ENCODE measurements around the gene B4GALNT2. TPM values are rescaled to one million over a fixed set of nuclear protein-coding genes. Genes with fewer than 3 reads are reported as not detected.

B4GALNT2 gene
- polyA plus RNA-seq, 2 of the 4 experiments (the other 2 are of a cell fraction): 0.36 to 0.49 TPM

DNA sequence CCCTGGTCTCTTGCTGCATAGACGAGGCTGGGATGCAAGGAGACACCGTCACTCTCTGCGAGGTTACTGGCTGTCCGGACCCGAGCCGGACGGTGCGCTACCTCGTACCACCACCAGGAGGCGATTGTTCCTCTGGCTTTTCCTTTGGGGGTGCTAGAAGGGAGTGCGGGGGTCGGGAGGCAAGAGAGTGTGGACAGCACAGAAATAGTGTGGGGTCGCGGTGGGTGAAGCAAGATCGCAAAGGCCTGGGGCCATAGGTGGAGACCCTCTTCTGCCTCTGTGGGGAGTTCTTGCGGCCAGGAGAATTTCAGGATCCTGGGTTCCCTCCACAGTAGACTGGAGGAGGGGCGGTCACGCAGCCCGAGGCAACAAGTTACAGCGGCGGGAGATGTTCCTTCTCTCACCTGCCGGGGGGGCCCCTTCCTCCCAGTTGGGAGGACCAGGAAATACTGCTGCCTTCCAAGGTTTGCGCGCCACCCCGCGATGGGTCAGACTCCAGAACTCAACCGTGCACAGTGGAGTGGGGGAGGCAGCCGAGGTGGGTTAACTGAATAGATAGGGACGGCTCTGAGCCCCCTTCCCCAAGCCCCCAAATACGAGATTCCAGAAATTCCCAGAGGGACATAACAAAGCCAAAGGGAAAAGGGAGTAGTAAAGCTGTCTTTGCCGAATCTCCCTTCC is 91.1 kb downstream of the B4GALNT2 start:
- TF ChIP-seq, protein P1, sequence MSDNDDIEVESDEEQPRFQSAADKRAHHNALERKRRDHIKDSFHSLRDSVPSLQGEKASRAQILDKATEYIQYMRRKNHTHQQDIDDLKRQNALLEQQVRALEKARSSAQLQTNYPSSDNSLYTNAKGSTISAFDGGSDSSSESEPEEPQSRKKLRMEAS (IDR thresholded peaks at IDR 0.05): no peak
- no peak for TF ChIP-seq ZC3H11A (IDR thresholded peaks at IDR 0.05)
- no peak for TF ChIP-seq BHLHE40 (IDR thresholded peaks at IDR 0.05; ENCODE audit: low read depth, low read length)
- peak; percentile 51 to 56 for TF ChIP-seq RAD21 (conservative IDR thresholded peaks at IDR 0.05 in 1 of 2, IDR thresholded peaks at IDR 0.05 in 1 of 2)
- TF ChIP-seq RCOR1 (IDR thresholded peaks at IDR 0.05; ENCODE audit: low read depth, low read length): no peak
- TF ChIP-seq JUN (IDR thresholded peaks at IDR 0.05): no peak
- no peak for TF ChIP-seq NFE2L2 (conservative IDR thresholded peaks at IDR 0.05; ENCODE audit: low read length)
- TF ChIP-seq TFCP2L1 (CRISPR knock-in tag; IDR thresholded peaks at IDR 0.05): no peak
- no peak for TF ChIP-seq NPAS2 (CRISPR knock-in tag; IDR thresholded peaks at IDR 0.05; ENCODE audit: borderline replicate concordance)
- no peak for TF ChIP-seq FOSB (CRISPR knock-in tag; IDR thresholded peaks at IDR 0.05)
- no peak for TF ChIP-seq ZSCAN20 (CRISPR knock-in tag; IDR thresholded peaks at IDR 0.05)
- TF ChIP-seq SMC3 (IDR thresholded peaks at IDR 0.05): peak; percentile 69
- TF ChIP-seq ESRRA (IDR thresholded peaks at IDR 0.05; ENCODE audit: borderline replicate concordance, low read length): no peak
- TF ChIP-seq EHF (CRISPR knock-in tag; IDR thresholded peaks at IDR 0.05): no peak
- TF ChIP-seq, protein P2, sequence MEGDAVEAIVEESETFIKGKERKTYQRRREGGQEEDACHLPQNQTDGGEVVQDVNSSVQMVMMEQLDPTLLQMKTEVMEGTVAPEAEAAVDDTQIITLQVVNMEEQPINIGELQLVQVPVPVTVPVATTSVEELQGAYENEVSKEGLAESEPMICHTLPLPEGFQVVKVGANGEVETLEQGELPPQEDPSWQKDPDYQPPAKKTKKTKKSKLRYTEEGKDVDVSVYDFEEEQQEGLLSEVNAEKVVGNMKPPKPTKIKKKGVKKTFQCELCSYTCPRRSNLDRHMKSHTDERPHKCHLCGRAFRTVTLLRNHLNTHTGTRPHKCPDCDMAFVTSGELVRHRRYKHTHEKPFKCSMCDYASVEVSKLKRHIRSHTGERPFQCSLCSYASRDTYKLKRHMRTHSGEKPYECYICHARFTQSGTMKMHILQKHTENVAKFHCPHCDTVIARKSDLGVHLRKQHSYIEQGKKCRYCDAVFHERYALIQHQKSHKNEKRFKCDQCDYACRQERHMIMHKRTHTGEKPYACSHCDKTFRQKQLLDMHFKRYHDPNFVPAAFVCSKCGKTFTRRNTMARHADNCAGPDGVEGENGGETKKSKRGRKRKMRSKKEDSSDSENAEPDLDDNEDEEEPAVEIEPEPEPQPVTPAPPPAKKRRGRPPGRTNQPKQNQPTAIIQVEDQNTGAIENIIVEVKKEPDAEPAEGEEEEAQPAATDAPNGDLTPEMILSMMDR (IDR thresholded peaks at IDR 0.05): peak; percentile 74
- TF ChIP-seq HOXB5 (CRISPR knock-in tag; IDR thresholded peaks at IDR 0.05): no peak
- TF ChIP-seq, protein P3, sequence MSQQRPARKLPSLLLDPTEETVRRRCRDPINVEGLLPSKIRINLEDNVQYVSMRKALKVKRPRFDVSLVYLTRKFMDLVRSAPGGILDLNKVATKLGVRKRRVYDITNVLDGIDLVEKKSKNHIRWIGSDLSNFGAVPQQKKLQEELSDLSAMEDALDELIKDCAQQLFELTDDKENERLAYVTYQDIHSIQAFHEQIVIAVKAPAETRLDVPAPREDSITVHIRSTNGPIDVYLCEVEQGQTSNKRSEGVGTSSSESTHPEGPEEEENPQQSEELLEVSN (IDR thresholded peaks at IDR 0.05; ENCODE audit: borderline replicate concordance, low read depth): no peak
- TF ChIP-seq FOXS1 (CRISPR knock-in tag; IDR thresholded peaks at IDR 0.05): no peak
- TF ChIP-seq POLR2A (IDR thresholded peaks at IDR 0.05; ENCODE audit: low read length): no peak
- TF ChIP-seq, protein P4, sequence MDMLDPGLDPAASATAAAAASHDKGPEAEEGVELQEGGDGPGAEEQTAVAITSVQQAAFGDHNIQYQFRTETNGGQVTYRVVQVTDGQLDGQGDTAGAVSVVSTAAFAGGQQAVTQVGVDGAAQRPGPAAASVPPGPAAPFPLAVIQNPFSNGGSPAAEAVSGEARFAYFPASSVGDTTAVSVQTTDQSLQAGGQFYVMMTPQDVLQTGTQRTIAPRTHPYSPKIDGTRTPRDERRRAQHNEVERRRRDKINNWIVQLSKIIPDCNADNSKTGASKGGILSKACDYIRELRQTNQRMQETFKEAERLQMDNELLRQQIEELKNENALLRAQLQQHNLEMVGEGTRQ (IDR thresholded peaks at IDR 0.05): no peak
- no peak for TF ChIP-seq JUNB (IDR thresholded peaks at IDR 0.05)
- TF ChIP-seq MAFK (IDR thresholded peaks at IDR 0.05; ENCODE audit: partially characterized antibody): no peak
- TF ChIP-seq, protein P5, sequence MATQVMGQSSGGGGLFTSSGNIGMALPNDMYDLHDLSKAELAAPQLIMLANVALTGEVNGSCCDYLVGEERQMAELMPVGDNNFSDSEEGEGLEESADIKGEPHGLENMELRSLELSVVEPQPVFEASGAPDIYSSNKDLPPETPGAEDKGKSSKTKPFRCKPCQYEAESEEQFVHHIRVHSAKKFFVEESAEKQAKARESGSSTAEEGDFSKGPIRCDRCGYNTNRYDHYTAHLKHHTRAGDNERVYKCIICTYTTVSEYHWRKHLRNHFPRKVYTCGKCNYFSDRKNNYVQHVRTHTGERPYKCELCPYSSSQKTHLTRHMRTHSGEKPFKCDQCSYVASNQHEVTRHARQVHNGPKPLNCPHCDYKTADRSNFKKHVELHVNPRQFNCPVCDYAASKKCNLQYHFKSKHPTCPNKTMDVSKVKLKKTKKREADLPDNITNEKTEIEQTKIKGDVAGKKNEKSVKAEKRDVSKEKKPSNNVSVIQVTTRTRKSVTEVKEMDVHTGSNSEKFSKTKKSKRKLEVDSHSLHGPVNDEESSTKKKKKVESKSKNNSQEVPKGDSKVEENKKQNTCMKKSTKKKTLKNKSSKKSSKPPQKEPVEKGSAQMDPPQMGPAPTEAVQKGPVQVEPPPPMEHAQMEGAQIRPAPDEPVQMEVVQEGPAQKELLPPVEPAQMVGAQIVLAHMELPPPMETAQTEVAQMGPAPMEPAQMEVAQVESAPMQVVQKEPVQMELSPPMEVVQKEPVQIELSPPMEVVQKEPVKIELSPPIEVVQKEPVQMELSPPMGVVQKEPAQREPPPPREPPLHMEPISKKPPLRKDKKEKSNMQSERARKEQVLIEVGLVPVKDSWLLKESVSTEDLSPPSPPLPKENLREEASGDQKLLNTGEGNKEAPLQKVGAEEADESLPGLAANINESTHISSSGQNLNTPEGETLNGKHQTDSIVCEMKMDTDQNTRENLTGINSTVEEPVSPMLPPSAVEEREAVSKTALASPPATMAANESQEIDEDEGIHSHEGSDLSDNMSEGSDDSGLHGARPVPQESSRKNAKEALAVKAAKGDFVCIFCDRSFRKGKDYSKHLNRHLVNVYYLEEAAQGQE (IDR thresholded peaks at IDR 0.05): no peak
- no peak for TF ChIP-seq HEYL (CRISPR knock-in tag; IDR thresholded peaks at IDR 0.05)
- no peak for TF ChIP-seq KDM1A (IDR thresholded peaks at IDR 0.05; ENCODE audit: low read depth)

More for the DNA sequence above, 91.1 kb downstream of the B4GALNT2 start:
- WGBS (ENCODE audit: missing lambda C conversion rate): 29% methylated on average over 31 of the region's 31 CpGs
- CTCF ChIA-PET: interaction anchor here (0.8 to 12.3 kb wide), 12 partner anchors 10 to 332 kb away, joined by 3 to 224 read pairs (median 8); partner anchors contain the start of genes ABI3 and GNGT2
- H3K4me3 ChIP-seq: 0 out of 3 replicates have a peak overlapping the region, but pooled peaks have one; percentile 0
- peak; percentile 52 to 87 for DNase-seq (ENCODE audit: low read depth in 1 of 2, low spot score in 1 of 2)
- FAIRE-seq: peak; percentile 51
- peak; percentile 36 to 77; a peak in 4 of 6 replicates for ATAC-seq
- H3K4me1 ChIP-seq: peaks cover 11% of the 10 kb centered on the region
- no peaks in the 10 kb centered on the region for H3K9me3 ChIP-seq
- peak overlapping the region; percentile 60 for H3K4me2 ChIP-seq
- 0 out of 6 replicates have a peak overlapping the region, but pooled peaks of 1 of the 2 experiments have one; percentile 10 for H3K27ac ChIP-seq
- POLR2A ChIA-PET: interaction anchor here (0.9 kb wide), 1 partner anchor 67 kb away, joined by 5 read pairs; no protein-coding TSS in a partner anchor

Measured in A549 (cell line).